CD4-positive, alpha-beta T cell treated with Interleukin-6 for 4 hours (primary cell): Measurements from ENCODE around the gene CCT6B.
"Not testable (repeated sequence)": the region's sequence is repeated elsewhere in the genome, so short reads cannot be mapped to it uniquely, and the experiment has no call there.

Source experiments
- DNase-seq: peaks from one replicate; pipeline ENCODE4 v3.0.0-alpha.2; 2020; ENCODE audit warnings: mixed read lengths

CCT6B gene, protein sequence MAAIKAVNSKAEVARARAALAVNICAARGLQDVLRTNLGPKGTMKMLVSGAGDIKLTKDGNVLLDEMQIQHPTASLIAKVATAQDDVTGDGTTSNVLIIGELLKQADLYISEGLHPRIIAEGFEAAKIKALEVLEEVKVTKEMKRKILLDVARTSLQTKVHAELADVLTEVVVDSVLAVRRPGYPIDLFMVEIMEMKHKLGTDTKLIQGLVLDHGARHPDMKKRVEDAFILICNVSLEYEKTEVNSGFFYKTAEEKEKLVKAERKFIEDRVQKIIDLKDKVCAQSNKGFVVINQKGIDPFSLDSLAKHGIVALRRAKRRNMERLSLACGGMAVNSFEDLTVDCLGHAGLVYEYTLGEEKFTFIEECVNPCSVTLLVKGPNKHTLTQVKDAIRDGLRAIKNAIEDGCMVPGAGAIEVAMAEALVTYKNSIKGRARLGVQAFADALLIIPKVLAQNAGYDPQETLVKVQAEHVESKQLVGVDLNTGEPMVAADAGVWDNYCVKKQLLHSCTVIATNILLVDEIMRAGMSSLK

DNA sequence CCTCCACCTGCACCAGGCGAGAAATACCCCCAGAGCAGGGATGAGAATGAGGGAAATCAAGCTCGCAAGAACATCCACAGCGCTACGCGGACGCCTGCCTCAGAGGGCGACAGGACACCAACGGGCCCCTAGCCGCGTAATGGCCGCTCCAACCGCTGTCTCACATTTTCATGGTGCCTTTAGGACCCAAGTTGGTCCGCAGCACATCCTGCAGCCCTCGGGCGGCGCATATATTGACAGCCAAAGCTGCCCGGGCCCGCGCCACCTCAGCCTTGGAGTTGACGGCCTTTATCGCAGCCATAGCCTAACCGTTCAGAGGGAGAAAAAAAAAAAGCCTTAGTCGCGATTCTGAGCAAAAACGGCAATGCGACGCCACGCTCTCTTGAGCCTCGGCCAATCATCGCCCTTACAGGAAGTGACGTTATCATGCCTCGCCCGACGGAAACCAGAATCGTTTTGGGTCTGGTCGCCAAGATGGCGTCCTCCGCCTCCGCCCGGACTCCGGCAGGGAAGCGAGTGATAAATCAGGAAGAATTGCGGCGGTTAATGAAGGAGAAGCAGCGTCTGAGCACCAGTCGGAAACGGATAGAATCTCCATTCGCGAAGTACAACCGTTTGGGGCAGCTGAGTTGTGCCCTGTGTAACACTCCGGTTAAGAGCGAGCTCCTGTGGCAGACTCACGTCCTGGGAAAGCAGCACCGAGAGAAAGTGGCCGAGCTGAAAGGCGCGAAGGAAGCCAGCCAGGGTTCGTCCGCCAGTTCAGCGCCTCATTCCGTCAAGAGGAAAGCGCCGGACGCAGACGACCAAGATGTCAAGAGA lies at the start of gene CCT6B, which contains the start of gene ZNF830:
TSS of gene CCT6B (minus strand) at position 368 of the 819 bp plus-strand sequence. CDS start at position 301, 67 bp downstream.
TSS of gene ZNF830 (plus strand) at position 448 of the 819 bp plus-strand sequence. CDS start at position 475, 27 bp downstream.
- DNase-seq: peak; percentile 90

DNA sequence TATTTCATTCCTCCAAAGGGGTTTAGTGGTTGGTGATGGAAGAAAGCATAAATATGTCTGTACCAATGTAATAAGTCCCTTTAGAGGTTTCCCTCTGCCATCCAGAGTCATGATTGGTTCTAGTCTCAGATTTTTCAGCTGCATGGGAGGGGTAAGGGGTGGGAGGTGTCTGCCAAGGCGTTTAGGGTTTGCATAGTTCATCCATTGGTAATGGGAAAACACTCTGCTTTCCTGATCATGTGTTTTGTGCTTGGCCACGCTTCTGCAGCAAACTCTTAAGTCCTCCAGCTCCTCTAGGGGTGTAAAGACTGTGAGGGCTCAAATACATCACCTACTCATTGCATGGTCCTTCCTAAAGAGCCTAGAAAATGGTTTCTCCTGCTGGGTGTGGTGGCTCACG lies 48.8 kb upstream of the CCT6B start:
- DNase-seq: no peak

DNA sequence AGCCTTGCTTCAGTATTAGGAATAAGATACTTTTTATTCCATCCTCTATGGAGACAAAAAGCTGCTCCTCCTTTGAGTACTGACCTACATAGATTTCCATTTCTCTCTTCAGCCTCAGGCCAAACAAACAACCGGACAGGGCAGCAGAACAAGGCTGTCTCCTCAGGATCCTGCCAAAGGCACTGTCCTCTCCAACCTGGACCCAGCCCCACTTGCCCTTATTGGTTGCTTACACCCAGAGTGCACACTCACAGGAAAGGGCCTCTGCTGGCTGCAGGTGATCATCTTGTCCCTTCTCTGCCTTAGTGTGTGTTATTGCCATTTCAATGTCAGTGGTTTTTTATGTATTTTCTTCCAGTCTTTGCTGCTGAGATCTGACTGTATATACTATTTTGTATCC lies 45.7 kb upstream of the CCT6B start:
- DNase-seq: no peak

DNA sequence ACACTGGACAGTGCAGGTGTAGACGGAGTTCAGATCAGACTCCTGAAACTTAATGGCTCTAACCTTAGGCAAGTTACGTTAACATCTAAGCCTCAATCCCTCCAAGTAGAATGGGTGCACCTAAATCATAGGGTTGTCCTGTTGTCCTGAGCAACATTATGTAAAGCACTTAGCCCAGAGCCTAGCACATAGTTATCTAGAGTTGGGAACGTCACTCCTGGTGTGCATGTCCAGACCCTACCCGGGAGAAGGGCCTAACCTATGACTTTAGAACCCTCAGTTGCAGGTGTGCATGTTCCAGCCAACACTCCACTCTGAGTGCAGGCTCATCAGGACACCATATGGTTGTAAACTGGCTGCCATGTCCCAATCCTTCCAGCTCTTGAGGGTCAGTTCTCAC lies 45.1 kb upstream of the CCT6B start:
- DNase-seq: no peak

DNA sequence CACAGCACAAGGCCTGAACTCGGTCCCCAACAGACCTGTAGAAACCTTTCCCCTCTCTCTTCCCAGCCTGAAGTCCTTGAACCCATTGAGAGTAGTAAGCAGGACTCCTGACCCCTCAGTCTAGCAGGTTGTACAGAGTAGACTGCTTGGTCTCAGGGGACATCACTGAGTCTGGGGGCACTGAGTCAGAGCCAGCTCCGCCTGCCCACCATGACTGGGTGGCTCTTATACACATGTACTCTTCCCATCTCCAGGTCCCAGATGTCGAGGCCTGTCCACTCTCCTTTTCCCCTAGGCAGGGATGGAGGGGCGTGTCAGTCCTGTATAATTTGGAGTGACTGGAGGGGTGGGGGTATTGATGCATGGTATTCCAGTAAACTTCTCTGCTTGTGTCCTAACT lies 42.5 kb upstream of the CCT6B start:
- DNase-seq: no peak

DNA sequence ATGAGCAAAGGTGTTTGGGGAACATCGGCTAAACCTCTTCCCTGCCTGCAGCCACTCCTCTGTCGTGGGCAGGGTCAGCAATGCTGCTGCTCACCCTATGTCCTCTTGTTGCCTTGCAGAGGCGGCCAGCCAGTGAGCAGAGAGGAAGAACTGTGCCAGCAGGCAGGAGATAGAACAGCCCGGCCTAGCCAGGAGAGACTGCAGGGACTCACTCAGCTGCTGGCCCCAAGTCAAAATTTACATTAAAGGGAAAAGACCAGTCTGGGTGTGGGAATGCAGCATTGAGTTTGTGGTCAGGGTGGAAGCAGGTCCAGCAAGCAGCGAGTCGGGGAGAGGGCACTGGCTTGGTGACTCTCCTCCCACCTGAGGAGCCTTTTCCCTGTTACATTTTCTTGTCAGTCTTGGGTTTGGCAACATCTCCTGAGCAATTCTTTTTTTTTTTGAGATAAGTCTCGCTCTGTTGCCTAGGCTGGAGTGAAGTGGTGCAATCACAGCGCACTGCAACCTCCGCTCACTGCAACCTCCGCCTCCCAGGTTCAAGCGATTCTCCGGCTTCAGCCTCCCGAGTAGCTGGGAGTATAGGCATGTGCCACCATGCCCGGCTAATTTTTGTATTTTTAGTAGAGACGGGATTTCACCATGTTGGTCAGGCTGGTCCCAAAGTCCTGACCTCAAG lies 41.8 kb upstream of the CCT6B start:
- no peak for DNase-seq

DNA sequence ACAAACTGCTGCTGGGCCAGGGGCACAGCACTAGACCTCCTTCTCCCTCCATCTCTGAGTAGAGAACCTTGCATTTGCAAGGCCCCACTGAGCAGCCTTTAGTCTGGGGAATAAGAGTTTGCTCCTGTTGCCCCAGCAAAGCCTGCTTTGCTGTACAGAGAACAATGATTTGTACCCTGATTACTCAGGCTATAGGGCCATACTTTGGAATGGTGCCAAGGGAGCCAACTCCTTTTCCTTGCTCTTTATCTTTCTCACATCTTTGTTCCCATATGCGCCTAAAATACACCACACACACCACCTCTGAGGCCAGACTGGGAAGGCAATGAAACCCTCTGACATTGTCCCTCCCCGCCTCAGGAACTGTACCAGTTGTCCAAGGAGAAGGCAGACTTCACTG lies 40.3 kb upstream of the CCT6B start:
- DNase-seq: no peak

DNA sequence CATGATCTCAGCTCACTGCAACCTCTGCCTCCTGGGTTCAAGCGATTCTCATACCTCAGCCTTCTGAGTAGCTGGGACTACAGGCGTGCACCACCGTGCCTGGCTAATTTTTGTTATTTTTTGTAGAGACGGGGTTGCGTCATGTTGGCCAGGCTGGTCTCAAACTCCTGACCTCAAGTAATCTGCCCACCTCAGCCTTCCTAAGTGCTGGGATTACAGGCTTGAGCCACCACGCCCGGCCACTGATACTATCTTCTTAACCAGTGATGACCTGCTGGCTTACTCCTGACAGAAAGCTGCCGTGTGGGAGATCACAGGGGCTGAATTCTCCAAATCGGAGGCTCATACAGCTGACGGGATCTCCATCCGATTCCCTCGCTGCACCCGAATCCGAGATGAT lies 39.7 kb upstream of the CCT6B start:
- DNase-seq: not testable (repeated sequence)

DNA sequence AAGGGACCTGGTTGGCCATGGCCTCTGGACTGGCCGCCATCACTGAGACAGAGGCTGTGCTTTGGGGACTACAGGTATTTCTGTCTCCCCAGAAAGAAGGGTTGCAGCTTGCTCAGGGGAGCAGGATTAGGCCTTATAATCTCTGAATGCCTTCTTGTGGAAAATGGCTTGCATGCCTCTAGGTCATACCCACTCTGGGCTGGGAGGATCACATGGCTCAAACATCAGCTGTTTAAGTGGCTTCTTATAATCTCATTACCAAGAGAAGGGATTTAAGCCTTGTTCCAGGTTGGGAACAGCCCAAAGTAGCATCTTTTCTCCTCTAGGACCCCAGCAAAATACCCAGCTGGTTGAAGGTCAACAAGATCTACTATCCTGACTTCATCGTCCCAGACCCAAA lies 38.2 kb upstream of the CCT6B start:
- no peak for DNase-seq

DNA sequence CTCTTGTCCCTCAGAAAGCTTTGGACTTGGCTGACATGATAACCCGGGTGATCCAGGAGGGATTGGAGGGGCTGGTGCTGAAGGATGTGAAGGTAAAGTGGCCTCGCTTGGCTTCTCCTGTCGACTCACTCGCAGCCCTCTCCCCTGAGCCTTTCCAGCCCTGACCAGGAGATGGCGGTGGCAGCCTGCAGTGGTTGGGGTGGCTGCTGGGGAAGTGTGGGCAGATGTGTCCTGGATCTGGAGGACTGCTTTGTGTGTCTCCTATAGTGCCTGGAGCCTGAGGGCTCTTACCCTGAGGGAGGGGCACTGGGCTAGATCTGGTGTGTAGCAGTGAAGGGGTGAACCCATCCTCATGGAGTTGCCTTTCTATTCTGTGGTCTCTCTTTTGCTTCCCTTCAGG lies 36.9 kb upstream of the CCT6B start:
- peak; percentile 82 for DNase-seq

DNA sequence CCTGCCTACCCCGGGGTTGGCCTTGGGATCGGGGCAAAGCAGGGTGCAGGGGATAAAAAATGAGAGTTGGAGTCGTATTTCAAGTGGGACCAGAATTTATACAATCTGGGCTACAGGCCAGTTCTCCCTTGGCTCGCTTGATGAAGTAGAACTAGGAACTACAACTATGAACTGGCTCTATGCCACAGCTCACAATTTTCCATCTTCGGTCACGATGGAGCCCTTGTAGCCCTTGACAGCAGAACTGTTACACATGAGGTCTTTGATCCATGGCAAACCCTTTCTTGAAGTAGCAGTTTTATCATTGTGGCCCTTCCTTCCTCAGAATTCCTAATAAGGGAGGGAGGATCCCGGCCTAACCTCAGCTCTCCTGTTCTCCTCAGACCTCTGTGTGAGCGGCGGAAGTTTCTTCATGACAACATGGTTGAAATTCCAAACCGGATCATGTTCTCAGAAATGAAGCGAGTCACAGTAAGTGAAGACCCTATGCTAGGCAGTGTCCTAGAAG lies 36.1 kb upstream of the CCT6B start:
- no peak for DNase-seq

DNA sequence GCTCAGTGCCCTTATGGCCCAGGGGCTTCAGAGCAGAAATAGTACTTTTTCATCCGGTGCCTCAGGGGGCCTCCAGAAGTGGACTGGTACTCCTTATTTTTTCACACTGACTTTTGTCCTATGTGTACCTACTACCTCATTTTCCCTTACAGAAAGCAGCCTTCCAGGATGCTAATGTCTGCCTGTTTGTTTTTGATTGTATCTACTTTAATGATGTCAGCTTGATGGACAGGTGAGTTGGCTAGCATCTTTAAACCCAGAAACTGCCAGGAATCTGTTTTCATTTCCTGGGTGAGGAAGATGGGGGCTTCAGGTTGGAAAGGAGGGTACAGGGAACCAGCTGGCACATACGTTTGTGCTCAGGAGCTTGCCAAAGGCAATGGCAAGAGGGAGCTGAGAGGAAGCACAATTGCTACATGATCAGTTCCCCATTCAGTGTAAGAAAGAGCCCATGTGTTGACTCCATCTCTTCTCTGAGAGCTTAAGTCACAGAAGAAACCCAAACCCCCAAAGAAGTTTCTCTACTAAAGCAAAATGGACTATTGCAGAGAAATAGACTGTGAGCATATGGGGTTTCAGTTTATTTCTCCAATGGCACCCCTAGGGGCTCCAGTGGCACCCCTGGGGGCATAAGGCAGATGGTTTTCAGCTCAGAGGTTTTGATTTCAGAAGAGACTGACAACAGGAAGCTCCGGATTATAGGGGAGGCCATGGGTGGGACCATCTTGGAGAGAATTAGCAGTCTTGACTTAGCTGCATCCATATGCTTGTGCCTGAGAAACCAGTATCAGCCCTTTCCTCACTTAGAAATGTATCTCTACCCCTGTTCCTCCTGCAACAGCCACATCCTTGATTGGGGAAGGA lies 35.4 kb upstream of the CCT6B start:
- DNase-seq: no peak

DNA sequence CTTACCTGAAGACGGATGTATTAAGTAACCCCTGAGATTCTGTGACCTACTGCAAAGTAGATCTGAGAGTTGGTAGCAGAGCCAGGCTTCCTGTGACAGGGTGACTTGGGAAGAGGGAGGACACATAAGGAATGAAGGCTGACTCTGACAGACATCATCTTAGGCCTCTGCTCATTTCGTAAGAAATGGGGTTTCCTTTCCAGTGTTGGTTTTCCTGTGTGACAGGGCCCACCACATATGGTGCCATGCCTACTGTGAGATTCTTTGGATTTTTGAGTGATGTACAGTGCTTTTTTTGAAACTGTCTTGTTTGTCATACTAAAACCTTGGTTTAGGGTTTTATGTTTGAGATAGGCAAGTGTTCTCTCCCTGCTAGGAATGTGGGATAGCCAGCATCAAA lies 31.8 kb upstream of the CCT6B start:
- DNase-seq: no peak

DNA sequence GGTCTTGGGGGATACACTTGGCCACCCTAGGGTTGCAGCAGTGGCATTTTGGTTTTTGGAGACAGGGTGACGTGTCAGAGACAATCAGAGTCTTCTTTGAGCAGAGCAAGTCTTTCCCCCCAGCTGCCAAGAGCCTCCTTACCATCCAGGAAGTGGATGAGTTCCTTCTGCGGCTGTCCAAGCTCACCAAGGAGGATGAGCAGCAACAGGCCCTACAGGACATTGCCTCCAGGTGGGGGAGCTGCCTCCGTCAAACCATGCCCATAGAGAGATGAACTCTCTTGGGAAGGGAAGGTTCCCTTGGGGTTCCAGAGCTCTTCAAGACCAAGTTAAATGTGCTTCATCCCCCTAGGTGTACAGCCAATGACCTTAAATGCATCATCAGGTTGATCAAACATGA lies 30.3 kb upstream of the CCT6B start:
- DNase-seq: no peak

DNA sequence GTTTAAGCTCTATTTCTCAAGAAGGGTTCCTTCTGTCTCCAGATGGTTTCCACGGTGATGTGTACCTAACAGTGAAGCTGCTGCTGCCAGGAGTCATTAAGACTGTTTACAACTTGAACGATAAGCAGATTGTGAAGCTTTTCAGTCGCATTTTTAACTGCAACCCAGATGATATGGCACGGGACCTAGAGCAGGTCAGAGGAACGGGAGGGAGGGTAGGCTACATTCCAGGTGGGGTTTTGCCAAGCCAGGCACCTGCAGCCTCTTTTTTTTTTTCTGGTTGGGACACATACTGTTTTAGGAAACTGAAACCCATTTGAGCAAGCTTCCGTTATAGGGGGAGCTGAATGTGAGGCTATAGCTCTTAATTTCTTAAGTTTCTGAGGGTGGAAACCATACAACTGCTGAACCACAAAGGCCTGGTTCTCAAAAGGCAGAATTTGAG lies 29.7 kb upstream of the CCT6B start:
- DNase-seq: no peak

DNA sequence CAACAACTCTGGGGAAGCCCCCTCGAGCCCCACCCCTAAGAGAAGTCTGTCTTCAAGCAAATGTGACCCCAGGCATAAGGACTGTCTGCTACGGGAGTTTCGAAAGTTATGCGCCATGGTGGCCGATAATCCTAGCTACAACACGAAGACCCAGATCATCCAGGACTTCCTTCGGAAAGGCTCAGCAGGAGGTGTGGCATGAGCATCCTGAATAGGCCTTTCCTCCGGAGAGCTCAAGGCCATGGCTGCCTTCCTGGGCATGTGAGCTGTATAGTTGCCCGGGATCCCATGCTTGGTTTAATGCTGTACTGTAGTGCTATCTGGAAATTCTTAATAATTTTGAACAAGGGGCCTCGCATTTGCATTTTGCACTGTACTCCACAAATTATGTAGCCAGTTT lies 28.2 kb upstream of the CCT6B start:
- DNase-seq: no peak

DNA sequence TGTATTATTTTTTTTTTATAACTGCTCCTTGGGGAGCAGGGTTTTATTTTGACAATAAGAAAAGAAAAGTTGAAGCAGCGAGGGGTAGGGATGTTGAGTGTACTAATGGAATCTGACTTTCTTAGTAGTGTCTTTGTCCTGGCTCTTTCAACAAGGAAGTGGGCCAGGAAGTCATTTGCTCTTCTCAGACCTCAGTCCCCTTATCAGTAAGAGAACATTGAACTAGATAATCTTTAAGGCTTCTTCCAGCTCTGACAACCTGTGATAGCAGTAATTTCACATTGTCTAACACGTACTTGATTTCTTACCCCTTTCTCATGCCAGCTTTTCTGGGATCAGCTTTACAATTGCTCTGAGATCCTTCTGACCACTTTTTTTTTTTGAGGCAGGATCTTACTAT lies 27.4 kb upstream of the CCT6B start:
- no peak for DNase-seq

DNA sequence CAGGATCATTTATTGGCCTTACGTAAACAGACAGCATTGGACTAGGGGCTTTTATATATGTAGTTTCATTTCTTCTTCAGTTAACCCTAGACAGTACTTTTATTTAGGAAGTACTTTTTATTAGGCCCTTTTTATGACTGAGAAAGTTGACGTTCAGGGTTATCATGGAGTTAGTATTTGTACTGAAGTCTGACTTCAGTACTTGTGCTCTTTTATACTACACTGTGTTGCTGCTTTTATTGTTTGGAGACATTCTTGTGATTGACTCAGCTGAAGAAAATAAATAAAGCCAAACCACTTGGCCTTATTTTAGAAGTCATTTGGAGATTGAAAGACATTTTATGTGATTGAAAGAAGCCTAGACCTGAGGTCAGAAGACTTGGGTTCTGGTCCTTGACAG lies 26.0 kb upstream of the CCT6B start:
- no peak for DNase-seq

DNA sequence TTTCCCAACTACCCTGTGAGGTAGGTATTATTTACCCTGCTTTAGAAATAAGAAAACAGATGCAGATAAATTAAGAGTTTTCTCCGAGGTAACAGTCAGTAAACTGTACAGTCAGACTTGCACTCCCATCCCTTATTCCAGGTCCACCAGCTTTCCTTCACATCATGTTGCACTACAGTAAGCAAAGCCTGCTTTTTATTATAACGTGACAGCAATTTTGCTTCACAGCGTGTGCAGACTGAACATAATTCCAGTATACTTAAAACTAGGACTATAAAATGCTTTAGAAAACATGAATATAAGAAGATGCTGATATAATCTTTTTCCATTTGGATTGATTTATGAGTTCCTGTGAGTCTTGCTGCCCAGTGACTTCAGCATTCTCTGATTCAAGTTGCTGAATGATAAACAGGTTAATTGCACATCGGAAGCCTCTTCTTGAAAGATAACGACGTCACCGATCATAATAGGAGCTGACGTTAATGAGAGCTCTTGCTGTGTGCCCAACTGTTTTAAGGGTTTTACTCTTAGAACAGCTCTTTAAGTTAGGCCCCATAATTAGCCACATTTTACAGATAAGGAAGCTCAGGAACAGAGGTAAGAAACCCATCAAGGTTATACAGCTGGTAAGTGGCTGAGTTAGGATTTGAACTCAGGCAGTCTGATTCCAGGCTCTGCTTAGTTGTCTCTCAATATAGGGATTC lies 20.4 kb upstream of the CCT6B start:
- DNase-seq: no peak

DNA sequence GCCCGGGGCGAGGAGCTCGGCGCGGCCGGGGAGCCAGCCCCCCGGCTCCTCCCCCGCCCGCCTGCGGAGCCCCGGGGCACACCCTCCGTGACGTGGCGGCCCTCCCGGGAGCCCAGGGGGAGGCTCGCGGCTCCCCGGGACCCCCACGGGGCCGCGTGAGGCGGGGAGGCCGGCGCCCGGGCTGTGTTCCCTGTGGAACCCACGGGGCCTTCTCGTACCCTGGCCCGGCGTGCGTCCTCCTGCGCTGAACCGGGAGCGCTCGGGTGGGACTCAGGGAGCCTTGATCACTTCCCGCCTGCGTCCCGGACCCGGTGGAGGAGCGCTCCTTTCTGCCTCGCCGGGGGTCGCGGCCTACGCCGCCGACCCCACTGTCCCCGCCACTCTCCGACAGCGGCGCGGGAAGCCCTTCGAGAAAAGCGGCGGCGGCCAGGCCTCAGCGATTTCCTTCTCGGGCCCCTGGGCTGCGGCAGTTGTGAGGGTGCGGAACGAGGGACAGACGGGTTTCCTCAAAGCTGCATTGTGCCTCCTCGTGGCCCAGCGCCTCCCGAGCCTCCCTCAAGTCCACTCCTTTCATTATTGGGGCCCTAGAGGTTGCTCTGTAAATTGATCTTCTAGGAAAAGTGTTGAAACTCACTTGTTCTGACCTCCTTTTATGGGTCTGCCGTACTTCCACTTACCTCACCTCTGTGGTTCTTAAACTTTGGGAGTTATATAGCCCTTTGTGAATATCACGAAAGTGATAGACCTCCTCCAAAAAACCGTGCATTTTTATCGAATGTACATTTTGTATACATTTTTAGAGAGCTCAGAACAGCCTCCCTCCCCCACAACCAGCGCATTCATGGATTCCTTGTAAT lies 19.6 kb upstream of the CCT6B start:
- peak; percentile 83 for DNase-seq
